Fibroblast of the aortic adventitia (primary cell): ENCODE results near the gene IREB2. TPM values are rescaled to one million over a fixed set of nuclear protein-coding genes. Genes with fewer than 3 reads are reported as not detected.
A peak's percentile ranks its signal among the peaks of the same experiment; 100 is the strongest.

Source experiments
- DNase-seq: peaks from one replicate; pipeline ENCODE4 v3.0.0-alpha.2; 2010; ENCODE audit warnings: low read depth
- H3K4me3 ChIP-seq: 2 replicates; pipeline ENCODE4 v1.5.1; 2011; ENCODE audit warnings: low read depth, mild to moderate bottlenecking, control low read depth, low read length, moderate library complexity
- total RNA-seq: library from RNA; depleted of rRNA; stranded (reverse); fragments of >200 nt; gene quantifications from 2 replicates; pipeline ENCODE4 v1.2.3, GENCODE V29; 2012; ENCODE audit warnings: low replicate concordance
- TF ChIP-seq, protein P1 (sequence below): IDR thresholded peaks from 2 replicates; pipeline ENCODE4 v1.5.1; 2011; ENCODE audit warnings: mild to moderate bottlenecking, low read length, control low read depth, inconsistent platforms; ENCODE audit not compliant: insufficient read depth

The IREB2 gene
- total RNA-seq, 1 donor, result 25.1 TPM

- TF ChIP-seq, protein P1, sequence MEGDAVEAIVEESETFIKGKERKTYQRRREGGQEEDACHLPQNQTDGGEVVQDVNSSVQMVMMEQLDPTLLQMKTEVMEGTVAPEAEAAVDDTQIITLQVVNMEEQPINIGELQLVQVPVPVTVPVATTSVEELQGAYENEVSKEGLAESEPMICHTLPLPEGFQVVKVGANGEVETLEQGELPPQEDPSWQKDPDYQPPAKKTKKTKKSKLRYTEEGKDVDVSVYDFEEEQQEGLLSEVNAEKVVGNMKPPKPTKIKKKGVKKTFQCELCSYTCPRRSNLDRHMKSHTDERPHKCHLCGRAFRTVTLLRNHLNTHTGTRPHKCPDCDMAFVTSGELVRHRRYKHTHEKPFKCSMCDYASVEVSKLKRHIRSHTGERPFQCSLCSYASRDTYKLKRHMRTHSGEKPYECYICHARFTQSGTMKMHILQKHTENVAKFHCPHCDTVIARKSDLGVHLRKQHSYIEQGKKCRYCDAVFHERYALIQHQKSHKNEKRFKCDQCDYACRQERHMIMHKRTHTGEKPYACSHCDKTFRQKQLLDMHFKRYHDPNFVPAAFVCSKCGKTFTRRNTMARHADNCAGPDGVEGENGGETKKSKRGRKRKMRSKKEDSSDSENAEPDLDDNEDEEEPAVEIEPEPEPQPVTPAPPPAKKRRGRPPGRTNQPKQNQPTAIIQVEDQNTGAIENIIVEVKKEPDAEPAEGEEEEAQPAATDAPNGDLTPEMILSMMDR, result no peak
- DNase-seq, result no peak
- H3K4me3 ChIP-seq, result no peak overlapping the region
These were observed 43.9 kb downstream of the IREB2 start for GRCh38 chr15:78481917-78482316.

DNA sequence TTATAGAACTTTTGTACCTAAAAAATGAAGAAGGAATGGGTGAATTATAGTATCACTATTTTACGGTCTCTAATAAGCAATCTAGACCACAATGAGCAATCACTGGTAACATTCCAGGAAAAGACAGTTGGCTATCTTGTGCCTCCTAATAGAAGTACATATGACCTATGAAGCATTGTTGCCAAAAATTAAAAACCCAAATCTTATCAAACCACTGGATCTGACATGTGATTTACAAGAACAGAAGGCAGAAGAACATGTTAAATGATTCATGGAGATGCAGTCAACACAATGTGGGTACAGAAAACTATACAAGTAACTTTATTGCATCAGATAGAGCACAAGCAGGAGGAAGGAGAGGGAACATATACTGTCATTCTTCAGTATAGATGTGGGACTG is 54.9 kb downstream of the IREB2 start:
- TF ChIP-seq, protein P1, result no peak
- peak; percentile 67 for DNase-seq
- H3K4me3 ChIP-seq, result no peak overlapping the region

DNA sequence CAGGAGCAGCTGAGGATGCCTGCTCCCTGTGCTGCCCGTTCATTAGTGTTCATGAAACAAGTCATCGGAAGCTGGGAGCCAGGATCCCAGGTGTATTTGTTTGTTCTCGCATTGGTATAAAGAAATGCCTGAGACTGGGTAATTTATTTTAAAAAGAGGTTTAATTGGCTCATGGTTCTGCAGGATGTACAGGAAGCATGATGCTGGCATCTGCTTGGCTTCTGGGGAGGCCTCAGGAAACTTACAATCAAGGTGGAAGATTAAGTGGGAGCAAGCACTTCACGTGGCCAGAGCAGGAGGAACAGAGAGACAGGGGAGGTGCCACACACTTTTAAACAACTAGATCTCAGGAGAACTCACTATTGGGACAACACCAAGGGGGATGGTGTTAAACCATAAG is 63.8 kb downstream of the IREB2 start:
- no peak overlapping the region for H3K4me3 ChIP-seq
- TF ChIP-seq, protein P1, result no peak
- DNase-seq, result no peak

DNA sequence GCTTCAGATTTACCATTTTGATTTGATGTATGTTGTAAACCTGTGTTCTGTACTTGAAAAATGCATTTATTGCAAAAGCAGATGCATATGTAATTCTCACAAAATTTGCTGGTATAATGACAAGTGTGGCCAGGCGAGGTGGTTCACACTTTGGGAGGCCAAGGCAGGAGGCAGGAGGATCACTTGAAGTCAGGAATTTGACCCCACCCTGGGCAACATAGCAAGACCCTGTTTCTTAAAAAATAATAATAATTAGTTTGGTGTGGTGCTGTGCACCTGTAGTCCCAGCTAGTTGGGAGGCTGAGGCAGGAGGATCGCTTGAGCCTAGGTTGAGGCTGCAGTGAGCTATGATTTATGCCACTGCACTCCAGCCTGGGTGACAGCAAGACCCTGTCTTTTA is 64.6 kb downstream of the IREB2 start:
- DNase-seq, result no peak
- TF ChIP-seq, protein P1, result no peak

GRCh38 chr15:78506971-78507830 is 69.2 kb downstream of the IREB2 start, which contains the start of gene HYKK:
Gene HYKK (plus strand): TSS chr15:78507577. CDS start chr15:78513089, 5,512 bp downstream.
- peak; percentile 97 for DNase-seq
- H3K4me3 ChIP-seq, result peak within 1 kb of the TSS; percentile 91
- TF ChIP-seq, protein P1, result peak; percentile 28

More for the DNA sequence above, 64.6 kb downstream of the IREB2 start:
- H3K4me3 ChIP-seq, result no peak overlapping the region

DNA sequence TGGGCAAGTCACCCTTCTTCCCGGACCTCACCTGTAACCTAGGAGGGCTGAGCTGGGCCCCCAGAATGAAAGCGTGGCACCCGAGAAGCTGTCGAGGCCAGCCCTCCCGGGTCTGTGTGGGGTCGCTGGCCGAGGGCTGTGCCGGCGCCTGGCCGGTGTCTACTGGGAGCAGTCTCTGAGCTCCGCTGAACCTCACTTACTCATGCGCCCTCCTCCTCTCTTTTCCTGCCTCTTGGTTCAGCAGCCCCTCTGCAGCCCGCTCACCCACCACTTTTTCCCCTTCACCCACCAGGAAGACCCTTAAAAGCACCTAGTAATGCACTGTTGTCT is 69.8 kb downstream of the IREB2 start:
- DNase-seq, result no peak
- H3K4me3 ChIP-seq, result peak overlapping the region; percentile 91
- TF ChIP-seq, protein P1, result no peak

GRCh38 chr15:78508272-78508671 is 70.3 kb downstream of the IREB2 start:
- DNase-seq, result no peak
- TF ChIP-seq, protein P1, result no peak

More at GRCh38 chr15:78508272-78508671, 70.3 kb downstream of the IREB2 start:
- H3K4me3 ChIP-seq, result peak overlapping the region; percentile 91
